CD4-positive, alpha-beta T cell treated with Interferon alpha-2 for 1 hour (primary cell): ENCODE results near the gene PDSS1.
A peak's percentile ranks its signal among the peaks of the same experiment; 100 is the strongest.

ENCODE experiments used
- DNase-seq, 2 donors: peaks; one replicate each; pipeline ENCODE4 v3.0.0-alpha.2; 2020 to 2022

Gene PDSS1

DNA sequence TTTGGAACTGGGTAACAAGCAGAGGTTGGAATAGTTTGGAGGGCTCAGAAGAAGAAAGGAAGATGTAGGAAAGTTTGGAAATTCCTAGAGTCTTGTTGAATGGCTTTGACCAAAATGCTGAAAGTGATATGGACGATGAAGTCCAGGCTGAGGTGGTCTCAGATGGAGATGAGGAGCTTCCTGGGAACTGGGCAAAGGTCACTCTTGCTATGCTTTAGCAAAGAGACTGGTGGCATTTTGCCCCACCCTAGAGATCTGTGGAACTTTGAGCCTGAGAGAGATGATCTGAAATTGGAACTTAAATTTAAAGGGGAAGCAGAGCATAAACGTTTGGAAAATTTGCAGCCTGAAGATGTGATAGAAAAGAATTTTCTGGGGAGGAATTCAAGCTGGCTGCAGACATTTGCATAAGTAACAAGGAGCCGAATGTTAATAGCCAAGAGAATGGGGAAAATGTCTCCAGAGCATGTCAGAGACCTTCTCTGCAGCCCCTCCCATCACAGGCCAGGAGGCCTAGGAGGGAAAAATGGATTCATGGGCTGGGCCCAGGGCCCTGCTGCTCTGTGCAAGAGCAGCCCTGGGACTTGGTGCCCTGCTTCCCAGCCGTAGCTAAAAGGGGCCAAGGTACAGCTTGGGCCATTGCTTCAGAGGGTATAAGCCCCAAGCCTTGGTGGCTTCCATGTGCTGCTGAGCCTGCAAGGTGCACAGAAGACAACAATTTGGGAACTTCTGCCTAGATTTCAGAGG lies 3.6 kb downstream of the PDSS1 start:
- no peak for DNase-seq

DNA sequence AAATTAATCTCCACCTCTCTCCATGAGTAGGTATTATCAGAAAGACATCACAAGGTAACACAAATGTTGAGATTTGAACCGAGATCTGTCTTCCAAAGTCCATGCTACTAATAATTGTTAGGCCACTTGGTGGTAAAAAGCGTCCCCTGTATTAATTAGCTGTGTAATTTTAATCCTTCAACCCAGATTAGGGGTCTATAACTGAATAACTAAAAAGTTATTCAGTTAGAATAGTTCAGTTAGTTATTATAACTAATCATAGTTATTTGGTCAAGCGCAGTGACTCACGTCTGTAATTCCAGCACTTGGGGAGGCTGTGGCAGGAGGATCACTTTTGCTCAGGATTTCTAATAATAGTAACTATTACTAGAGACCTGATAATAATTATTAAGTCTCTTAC lies 5.6 kb downstream of the PDSS1 start:
- no peak for DNase-seq

DNA sequence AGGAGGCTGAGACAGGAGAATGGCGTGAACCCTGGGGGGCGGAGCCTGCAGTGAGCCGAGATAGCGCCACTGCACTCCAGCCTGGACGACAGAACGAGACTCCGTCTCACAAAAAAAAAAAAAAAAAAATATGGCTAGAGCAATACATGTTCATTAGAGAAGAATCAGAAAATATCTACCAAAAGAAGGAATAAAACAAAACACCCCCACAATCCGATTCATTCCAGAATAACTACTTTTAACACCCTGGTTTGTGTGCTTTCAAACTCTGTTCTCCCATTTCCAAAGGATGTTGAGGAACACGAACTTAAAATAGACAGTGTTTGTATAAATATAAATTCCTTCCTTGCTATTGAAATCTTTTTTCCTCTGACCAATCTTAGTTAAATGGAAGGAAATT lies 6.5 kb downstream of the PDSS1 start:
- no peak for DNase-seq

- DNase-seq, result no peak
These were observed 8.7 kb downstream of the PDSS1 start for GRCh38 chr10:26706206-26706605.

DNA sequence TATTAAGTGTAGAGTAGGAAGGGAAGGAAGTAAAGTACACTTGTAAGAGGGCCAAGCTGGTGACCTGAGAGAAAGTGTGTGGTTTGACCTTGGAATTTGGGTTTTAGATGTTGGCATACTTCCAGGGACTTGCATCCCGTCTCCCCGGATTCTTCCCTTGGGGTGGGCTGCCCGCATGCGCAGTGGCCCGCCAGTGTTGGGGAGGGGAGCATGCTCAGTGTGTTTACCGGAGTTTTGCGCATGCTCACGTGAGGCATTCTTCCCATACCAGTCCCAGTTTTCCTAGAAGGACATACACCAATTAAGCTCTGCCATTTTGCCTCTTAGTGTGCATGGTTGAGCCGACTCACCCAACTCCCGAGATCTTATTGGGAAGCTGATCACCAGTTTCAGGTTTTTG lies 9.4 kb downstream of the PDSS1 start:
- DNase-seq, result no peak

GRCh38 chr10:26711324-26711723 lies 13.8 kb downstream of the PDSS1 start:
- DNase-seq, result no peak

DNA sequence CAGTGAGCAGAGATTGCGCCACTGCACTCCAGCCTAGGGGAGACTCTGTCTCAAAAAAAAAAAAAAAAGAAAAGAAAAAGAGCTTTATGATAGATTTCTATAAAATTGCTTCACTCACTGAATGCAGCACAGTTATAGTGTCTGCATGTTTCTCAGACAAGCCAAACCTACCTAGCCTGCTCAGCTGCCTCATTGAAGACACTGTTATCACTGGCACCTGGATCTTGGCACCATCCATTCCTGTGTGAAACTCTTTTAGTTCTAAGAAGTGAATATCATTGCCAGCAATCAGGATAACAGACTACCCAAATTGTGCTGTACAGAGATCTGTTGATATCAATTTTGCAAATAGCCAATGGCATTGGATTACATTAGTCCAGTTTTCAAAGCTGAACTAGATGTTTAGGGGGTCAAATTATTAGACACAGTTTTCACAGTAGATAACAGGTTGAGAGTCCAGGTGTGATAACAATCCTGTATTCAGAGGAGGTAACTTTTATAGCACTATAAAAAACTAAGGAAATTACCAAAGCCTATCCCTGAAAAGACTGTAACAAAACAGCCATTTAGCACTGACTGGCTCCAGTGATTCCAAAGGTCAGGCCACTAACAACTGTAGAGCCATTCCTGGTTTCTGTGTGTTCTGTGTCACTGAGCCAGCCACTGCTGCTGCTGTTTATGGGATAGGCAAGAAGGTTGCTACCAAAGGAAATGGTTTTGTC lies 17.1 kb downstream of the PDSS1 start:
- no peak for DNase-seq

GRCh38 chr10:26715137-26715487 lies 17.6 kb downstream of the PDSS1 start:
- no peak for DNase-seq

DNA sequence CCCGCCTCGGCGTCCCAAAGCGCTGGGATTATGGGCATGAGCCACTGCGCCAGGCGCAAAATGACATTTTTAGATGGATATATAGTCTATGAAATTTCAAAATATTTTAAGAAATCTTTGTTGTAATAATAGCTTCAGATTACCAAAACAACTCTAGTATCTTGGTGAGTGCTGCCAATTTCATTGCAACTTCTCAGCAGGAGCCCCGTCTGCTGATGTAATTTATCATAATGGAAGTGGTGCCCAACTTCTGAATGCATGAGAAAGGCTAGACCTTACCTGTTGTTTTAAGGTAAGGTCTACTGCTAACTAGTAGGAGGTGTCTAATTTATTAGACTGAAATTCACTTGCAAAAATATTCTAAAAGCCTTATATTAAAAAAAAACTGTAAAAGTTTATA lies 20.0 kb downstream of the PDSS1 start:
- DNase-seq, result no peak

DNA sequence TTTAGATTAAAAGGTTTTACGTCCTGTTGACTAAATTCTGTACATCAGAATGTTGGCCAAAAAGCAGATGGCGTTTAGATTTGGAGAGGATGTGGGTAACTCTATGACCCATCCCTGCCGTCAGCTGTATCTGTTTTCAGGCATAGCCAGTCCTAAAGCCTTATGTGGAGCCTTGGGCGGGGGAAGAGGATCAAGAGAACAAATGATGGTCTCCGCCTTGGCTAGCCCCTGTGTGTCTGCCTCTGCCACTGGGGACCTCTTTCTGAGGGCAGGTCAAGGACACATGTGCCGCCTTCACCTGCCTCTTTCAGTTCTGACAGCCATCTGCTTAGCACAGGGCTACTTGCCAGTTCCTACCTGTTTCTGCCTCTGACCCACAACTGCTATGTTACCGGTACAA lies 24.1 kb downstream of the PDSS1 start:
- DNase-seq, result peak; percentile 16 to 65

GRCh38 chr10:26723016-26723415 lies 25.5 kb downstream of the PDSS1 start:
- DNase-seq, result no peak

GRCh38 chr10:26725837-26726727 lies 28.6 kb downstream of the PDSS1 start:
- DNase-seq, result peak; percentile 52 to 59

GRCh38 chr10:26727005-26727404 lies 29.5 kb downstream of the PDSS1 start:
- DNase-seq, result no peak

- DNase-seq, result no peak
These were observed 31.5 kb downstream of the PDSS1 start for GRCh38 chr10:26728957-26729356.

DNA sequence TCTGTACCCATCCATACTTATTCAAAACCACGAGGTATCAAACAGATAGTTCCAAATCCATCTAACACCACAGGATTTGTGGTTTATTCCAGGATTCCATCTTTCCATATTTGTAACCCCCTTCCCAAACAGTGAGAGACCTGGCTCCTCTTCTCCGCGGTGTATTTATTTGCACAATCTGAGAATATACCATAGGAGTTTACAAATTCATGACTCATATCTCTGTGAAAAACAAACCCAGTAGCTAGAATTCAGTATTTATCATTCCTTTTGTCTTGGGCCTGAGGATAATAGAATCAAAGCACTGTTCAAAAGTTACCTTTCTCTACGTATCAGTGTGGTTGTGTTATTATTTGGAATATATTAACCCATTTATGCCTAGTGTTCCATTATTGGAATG lies 31.9 kb downstream of the PDSS1 start:
- DNase-seq, result no peak

- DNase-seq, result no peak
These were observed 33.1 kb downstream of the PDSS1 start for GRCh38 chr10:26730552-26730951.

- no peak for DNase-seq
These were observed 36.5 kb downstream of the PDSS1 start for GRCh38 chr10:26733750-26734568.

- no peak for DNase-seq
These were observed 37.9 kb downstream of the PDSS1 start for GRCh38 chr10:26735435-26735834.

DNA sequence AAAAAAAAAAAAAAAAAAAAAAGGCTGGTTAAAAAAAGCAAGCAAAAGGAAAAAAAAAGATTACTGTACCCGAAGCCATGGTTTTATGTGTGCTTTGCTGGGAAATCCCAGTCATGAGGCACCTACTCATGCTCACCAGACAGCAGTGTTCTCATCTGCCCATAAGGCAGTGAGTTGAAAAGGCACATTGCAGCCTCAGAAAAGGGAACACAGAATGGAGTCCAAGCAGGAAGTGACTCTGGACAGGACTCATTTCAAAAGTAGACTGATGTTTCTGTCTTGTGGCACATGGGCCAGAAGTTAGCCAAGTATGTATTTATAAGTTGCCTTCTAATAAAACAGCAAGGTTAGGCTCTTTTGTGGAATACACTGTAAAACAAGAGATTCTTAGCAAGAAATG lies 40.2 kb downstream of the PDSS1 start:
- DNase-seq, result peak; percentile 44 to 54

- DNase-seq, result peak in 1 of 2 donors; percentile 14
These were observed 40.9 kb downstream of the PDSS1 start for GRCh38 chr10:26738301-26738911.

- peak in 1 of 2 donors; percentile 23 for DNase-seq
These were observed 41.6 kb downstream of the PDSS1 start for GRCh38 chr10:26739071-26739631.

DNA sequence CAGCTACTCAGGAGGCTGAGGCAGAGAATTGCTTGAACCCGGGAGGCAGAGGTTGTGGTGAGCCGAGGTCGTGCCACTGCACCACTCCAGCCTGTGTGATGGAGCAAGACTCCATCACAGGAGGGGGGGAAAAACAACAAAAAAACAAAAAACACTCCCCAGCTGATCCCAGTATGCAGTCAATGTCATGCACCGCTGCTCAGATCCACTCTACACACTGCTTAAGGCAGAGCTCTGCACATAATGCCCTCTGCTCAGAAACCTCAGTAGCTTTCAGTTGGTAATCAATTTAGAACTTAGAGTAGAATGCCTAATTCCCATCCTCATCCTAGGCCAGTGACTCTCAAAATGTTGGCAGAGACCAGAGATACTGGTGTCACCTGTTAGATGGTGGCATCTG lies 43.9 kb downstream of the PDSS1 start:
- no peak for DNase-seq
